Suppressor macrophage treated with lipopolysaccharide for 1 hour (primary cell): ENCODE data around the gene MMS22L.
A peak's percentile ranks its signal among the peaks of the same experiment; 100 is the strongest.

Experiments used
- DNase-seq, 3 donors: peaks; one replicate each; pipeline ENCODE4 v3.0.0-alpha.2; 2020 to 2022

Gene MMS22L, protein sequence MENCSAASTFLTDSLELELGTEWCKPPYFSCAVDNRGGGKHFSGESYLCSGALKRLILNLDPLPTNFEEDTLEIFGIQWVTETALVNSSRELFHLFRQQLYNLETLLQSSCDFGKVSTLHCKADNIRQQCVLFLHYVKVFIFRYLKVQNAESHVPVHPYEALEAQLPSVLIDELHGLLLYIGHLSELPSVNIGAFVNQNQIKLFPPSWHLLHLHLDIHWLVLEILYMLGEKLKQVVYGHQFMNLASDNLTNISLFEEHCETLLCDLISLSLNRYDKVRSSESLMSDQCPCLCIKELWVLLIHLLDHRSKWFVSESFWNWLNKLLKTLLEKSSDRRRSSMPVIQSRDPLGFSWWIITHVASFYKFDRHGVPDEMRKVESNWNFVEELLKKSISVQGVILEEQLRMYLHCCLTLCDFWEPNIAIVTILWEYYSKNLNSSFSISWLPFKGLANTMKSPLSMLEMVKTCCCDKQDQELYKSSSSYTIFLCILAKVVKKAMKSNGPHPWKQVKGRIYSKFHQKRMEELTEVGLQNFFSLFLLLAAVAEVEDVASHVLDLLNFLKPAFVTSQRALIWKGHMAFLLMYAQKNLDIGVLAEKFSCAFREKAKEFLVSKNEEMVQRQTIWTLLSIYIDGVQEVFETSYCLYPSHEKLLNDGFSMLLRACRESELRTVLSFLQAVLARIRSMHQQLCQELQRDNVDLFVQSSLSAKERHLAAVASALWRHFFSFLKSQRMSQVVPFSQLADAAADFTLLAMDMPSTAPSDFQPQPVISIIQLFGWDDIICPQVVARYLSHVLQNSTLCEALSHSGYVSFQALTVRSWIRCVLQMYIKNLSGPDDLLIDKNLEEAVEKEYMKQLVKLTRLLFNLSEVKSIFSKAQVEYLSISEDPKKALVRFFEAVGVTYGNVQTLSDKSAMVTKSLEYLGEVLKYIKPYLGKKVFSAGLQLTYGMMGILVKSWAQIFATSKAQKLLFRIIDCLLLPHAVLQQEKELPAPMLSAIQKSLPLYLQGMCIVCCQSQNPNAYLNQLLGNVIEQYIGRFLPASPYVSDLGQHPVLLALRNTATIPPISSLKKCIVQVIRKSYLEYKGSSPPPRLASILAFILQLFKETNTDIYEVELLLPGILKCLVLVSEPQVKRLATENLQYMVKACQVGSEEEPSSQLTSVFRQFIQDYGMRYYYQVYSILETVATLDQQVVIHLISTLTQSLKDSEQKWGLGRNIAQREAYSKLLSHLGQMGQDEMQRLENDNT

DNA sequence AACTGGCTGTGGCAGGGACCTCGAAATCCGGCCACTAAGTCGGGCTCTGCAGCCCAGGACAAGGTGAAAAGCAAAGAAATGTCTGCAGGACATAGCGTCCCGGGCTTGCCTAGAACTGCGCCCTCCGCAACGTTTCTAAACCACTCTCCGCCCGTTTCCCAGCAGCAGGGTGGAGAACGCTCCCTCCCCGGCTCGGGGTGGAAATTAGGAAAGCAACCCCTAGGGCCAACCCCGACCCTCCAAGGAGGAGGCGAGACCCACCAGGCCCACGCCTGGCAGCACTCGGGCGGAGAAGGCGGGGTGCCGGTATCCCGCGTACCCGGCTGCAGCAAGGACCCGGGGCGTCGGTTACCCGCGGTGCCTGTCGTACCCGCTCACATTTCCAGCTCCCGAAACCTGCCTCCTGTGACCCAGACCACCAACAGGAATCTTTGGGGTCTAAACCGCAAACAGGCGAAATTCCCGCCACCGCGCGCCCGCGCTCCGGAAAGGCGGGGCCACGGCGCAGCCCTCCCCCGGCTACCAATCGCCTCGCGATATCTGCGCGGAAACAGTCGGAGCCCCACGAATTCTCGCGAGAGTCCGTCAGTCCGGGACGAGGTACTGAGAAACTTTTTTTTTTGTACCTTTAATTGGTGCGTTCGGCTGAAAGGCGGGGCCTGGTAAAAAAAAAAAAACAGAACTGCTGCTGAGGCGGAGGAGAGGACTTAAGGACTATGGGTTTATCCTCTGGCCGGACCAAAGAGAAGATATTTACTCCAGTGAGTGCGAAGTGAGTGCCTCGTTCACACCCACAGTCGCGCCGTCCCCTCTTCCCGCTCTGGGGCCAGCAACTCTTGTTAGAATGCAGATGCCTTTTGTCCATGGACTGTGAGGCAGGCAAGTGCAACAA is at the start of gene MMS22L:
Gene MMS22L, minus strand, starts transcription at position 491 of the 892 bp plus-strand sequence. CDS start 739 bp downstream, outside the sequence.
- peak; percentile 96 to 99 (median 98) for DNase-seq

DNA sequence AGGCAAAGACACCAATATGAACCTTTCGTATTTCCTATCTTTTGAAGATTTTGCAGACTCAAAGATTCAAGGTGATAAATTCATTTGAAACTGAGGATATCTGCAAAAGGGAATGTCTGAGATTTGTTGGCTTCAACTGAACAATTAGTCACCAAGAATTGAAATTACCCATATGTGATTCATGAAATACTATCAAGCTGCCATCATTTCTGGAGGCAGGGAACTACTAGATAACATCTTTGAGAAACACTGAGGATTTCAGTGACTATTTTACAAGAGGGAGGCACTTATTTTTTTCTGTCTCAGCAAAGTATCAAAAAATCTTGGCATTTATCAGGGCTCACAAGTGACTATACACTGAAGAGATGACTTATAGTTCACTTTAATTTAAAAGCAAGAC is 39.8 kb upstream of the MMS22L start:
- no peak for DNase-seq

DNA sequence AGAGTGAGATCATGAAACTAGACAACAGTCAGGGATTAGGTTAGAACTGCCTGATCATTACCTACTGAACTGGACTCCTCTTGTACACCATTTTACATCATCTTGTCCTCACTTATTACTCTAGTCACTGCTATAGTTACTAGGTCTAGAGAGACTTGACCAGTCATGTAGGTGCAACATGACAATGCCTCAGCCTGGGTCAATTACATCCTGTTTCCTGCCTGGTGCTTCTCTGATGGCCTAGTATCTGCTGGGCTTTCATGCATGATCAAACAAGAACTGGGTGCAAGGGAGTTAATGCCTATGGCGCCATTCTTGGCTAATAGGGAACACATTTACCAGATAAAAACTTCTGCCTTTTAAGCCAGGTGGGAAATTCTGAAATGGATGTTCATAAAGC is 39.2 kb upstream of the MMS22L start:
- DNase-seq: no peak

DNA sequence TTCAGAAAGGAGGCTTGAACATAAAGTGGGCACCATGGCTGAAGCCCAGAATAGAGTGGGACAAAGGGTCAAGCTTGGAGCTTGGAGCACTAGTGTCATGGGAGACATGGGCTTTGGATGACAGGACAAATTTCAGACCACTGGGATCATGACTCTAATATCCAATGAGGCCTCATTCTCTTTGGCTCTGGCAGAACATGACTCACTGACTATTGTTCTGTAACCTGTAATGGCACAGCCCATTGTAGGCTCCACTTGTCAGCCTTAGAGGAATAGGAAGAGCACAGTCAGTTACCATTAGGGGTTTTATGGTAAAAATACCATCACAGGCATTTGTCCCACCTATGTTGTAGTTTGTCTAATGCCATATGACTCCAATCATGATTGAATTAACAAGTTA is 34.0 kb upstream of the MMS22L start:
- no peak for DNase-seq

DNA sequence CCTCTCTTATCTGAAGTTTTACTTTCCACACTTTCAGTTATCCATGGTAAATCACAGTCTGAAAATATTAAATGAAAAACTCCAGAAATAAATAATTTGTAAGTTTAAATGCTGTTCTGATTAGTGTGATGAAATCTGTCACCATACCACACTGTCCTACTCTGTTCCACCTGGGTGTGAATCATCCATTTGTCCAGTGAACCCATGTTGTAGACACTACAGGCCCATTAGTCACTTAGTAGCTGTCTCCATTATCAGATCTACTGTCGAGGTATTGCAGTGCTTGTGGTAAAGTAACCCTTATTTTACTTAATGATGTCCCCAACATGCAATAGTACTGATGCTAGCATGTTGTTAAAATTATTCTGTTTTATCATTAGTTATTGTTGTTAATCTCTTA is 29.2 kb upstream of the MMS22L start:
- no peak for DNase-seq

DNA sequence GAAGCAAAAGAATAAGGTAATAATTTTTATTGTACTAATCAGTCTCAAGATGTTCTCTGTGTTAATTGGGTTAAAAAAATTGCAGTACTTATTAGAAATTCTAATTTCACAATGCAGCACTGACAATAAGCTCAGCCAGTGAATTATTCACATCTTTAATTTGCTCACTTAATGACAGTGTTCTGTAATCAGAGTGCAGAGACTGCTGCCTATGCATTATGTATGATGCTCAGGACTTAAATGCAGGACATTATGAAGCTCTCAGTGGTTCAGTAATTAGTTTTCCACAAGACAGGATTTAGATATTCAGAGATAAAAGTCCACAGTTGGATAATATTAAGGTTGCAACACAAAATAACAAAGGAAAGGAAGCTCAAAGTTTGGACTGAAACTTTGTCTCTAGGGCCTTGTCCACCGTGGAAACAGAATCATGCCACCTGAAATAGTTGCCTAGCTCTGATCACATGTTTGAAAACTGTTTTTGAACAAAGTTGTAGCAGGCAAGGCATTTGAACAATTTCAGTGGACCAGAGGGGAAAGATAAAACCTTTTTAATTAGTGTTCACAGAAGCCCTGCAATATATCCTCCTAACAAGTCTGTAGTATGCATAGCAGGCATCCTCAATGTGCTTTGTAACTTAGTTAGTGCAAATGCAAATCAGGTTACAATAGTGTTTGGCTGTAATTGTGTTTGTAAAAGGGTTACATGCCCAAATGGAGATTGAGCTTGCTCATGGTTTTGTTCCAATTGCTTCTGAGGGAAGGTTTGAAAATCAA is 23.7 kb upstream of the MMS22L start:
- DNase-seq: no peak

DNA sequence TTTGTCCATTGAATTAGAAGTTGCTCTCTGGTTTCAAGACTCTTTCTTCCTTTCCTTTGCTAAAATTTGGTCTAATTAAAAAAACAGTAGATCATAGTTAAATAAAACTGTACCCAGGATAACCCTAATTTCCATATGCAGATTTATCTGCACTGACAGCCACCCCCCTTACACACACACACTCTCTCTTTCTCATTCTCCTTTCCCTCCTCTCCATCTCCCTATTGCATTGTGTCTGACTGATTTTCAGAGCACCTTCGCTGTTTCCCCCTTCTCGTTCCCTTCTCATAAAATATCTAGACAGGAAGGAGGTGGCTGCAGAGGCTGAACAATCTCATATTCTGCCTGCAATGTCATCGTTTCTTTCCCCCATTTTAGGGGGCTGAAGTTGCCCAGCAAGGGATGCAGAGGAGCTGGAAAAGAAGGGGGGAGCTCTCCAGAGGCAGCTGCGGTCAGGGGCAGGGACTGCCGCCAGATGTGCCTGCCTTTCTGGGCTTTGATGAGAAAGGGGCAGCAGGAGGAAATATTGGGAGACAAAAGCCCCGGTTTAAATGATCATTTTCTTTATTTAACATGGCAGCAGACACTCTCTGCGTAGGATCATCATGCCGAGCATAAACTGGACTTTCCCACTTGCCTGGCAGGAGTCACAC is 22.5 kb upstream of the MMS22L start:
- no peak for DNase-seq

DNA sequence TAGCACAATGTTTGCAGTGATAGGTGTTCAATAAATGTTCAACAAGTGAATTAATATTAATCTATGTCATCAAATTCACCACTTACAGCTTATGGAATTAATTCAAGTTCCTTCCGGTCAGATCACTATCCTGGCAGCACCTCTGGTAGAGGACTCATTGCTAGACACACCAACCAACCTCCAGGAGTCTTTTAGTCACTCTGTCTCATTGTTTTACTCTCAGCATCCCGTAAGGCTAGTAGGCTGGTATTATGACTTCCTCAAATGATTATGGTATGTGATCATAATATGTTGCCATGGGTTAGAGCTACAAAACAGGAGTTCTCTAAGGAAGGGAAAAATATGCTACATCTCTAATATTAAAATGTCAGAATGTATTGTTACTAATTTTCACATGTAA is 21.7 kb upstream of the MMS22L start:
- DNase-seq: no peak

DNA sequence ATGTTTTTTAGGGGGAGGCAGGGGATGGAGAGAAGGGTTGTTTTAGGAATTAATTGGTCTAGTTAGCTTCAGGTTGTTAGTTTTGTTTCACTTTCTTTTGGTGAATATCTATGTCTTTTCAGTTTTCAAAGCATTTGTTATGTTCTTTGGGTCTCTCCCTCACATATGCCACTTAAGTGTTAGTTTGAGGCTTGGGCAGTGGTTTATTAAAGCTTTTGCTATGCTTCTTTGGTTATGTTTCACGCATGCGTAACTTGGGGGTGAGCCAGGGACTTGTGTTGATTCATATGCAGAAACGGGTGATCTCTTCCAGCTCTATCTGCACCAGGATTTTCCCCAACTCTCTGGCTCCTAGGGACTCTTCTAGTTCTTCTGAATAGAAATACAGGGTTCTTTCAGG is 11.4 kb upstream of the MMS22L start:
- no peak for DNase-seq

DNA sequence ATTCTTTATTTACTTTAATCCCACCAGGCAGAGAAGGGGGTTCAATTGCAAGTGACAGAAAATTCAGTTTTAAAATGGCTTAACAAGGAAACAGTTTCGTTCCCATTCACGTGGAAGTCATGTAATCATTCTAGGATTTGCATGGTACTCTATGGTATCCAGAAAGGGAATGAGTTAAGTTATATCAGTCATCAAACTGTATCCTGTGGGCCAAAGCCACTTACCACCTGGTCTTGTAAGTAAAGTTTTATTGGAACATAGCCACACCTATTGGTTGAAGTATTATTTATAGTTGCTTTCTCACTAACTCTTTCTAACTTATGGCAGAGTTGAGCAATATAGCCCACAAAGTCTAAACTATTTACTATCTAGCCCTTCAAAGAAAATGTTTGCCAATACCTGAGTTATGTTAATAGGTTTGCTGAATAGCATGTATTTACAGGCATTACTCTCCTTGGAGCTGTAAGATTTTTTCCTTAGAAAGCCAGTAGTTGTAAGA is 10.2 kb upstream of the MMS22L start:
- no peak for DNase-seq

DNA sequence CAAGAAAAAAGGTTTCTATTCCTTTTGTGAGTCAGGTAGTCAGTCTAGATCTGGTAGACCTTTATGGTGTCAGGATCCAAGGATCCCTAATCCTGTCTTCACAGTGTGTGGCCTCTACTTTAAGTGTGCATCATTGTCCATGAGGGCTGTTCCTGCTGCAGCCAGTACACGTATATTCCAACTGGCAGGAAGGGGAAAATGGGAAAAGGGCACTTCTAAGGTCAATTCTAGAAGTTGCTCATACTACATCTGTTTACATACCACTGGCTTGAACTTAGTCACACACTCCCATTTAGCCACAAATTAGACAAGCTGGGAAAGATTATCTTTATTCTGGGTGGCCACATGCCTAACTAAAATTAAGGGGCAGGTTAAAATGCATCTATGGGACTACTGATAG is 9.7 kb upstream of the MMS22L start:
- no peak for DNase-seq

DNA sequence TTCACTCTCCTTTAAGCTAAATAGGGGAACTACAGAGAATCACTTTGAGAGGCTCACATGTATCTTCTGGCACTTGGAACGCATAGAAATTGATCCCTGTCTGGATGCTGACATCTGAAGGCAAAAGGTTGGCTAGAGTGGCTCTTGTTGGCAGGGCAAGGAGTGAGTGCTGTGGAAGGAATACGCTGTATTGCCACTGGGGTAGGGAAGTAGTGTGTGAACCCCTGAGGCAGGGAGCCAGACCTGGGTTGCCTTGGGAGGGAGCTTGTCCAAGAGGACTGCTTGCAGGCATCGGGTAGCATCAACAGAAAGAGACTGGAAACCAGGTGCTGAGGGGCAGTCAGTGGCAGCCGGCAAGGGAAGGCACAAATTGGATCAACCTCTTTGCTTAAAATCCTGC is 8.9 kb upstream of the MMS22L start:
- DNase-seq: no peak

DNA sequence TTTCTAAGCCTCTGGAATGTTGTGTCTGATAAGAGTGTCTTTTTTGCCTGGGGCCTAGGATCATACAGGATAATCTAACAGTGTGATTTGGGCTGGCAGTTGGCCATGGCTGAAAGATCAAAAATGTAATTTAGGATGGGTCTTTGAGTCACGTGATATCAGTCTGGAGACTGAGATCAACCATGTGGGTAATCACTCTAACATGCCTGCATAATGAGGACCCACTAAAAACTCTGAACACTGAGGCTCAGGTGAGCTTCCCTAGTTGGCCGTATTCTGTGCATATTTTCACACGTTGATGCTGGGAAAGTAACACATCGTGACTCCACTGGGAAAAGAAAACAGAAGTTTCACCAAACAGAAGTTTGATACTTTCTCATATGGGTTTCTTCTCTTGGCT is 6.3 kb upstream of the MMS22L start:
- DNase-seq: no peak

DNA sequence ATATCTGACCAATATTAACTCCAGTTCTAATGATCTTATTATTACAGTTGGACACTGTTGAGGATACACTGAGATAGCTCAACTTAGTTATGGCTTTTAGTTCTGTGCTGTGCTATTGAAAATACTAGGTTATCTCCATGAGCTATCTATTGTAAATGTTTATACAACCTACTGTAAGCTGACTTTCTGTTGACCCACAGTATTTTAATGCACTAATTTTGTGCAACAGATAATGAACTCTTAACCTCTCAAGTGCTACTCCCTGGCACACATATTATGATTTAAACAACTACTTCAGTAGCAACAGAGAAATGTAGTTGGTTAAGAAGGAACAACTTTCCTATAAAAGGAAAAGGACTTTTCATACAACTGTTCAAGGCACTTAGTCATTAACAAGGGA is 5.2 kb upstream of the MMS22L start:
- no peak for DNase-seq

DNA sequence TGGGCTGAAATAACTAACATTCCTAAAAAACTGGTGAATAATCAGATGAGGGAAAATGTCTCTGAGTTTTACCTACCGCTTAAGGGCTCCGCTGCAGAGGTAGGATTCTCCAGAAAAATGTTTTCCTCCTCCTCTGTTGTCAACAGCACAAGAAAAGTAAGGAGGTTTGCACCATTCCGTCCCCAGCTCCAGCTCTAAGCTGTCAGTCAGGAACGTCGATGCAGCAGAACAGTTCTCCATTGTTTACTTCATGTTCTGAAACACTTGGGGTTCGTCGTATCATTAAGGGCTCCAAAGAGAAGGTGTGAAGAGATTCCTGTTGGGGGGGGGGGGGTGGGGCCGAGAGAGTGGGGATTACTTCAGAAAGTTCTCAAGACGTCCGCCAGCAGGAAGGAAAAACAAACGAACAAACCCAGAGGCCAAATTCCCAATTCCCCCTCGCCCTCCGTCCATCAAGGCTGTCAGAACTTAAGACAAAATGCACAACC is 734 bp downstream of the MMS22L start:
- DNase-seq: peak in 1 of 3 donors; percentile 20

DNA sequence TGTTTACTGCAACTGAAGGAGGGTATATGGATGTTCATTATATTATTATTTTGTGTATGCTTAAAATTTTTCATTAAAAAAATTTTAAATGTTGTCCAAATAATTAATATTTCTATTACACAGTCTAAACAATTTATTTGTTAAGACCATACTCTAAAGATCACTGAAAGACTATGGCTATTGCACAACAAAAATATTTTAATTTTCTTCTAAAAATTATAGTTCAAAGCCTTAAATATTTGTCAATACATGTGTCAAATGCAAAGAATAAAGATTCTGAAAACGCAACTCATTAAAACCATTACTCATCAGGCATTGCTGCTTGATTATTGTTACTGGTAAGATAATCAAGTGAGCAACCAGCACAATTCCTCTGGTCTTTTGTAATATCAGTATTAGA is 2.2 kb downstream of the MMS22L start:
- DNase-seq: no peak

DNA sequence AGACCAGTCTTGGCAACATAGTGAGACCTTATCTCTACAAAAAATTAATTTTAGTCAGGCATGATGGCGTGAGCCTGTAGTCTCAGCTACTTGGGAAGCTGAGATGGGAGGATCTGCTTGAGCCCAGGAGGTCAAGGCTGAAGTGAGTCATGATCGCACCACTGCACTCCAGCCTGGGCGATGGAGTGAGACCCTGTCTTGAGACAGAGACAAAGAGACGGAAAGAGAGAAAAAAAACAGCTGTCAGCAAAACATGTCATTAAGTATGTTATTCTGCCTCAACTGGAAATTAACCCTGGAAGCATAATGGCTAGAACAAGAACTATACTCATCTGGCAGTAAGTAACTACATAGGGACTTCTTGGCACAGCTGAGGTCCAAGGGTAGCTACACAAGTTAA is 7.2 kb downstream of the MMS22L start:
- no peak for DNase-seq

DNA sequence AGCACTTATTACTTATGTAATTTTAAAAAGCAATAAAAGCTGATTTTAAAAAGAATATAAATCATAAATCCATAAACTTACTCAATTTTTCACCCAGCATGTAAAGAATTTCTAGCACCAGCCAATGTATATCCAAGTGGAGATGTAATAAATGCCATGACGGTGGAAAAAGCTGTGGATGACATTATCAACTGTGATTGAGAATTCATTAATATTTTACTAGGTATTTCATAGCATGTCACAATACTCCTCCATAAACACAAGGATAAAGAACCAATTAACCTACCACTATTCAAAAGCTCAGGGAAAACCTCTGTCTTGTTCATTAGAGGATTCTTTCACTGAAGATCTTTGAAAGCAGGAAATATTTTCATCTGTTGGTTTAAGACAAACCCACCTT is 13.2 kb downstream of the MMS22L start:
- no peak for DNase-seq

DNA sequence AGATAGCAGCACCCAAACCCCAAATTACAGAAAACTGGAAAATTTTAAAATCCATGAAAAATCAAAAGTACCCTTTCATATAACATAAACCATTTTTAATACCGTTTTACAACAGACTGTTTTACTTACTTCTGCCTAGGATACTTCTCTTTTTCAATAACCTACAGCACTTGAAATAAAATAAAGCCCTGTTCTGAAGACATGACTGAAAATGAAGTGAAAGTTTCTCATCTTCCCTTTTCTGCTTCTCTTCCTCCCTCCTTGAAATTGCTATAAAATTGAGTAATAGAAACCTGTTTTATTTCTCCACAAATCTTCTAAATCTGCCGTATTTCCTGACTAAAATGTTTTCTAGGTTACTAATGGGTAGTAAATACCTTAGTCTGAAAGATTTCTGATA is 20.3 kb downstream of the MMS22L start:
- DNase-seq: peak in 2 of 3 donors; percentile 29 to 44

DNA sequence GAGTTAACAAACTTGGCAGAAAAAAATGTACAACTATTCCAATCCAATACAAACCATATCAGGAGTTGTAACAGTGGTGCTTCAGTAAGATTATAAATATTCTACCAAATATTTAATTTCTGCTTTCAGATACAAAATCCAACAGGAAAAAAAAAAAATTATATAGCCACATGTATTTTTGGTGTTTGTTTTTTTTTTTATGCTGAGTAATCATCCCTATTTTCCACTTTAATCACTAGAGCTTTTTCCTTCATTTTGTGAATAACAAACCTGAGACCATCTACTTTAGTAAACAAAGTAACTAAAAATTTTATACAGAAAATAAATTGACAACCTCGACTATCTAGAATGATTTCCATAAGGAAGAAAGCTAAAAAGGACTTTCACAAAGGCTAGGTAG is 36.2 kb downstream of the MMS22L start:
- no peak for DNase-seq

DNA sequence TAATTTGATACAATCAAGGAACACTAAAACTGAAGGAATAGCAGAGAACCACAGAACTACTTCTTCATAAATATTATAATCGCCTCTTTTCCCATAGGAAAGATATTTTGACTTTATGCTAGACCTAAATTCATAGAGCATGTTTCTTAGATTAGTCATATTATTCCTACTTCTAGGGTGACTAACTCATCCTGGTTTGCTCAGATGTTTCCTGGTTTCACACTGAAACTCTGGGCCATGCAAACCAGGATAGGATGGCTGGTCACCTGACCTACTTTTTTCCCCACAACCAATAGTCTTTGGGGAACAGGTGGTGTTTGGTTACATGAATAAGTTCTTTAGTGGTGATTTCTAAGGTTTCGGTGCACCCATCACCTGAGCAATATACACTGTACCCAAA is 42.8 kb downstream of the MMS22L start:
- DNase-seq: no peak
